Keratinocyte (primary cell): ENCODE results near the gene MTMR11. TPM values are rescaled to one million over a fixed set of nuclear protein-coding genes. Genes with fewer than 3 reads are reported as not detected.

Experiments used
- DNase-seq: peaks from one replicate; pipeline ENCODE4 v3.0.0-alpha.2; 2011; ENCODE audit warnings: low read depth, missing footprints, low spot score
- FAIRE-seq: peaks from 2 replicates; lab custom pipeline; 2011; peaks lifted over from hg19 to GRCh38; lab: Jason Lieb, UNC
- H2AFZ ChIP-seq: 2 replicates; pipeline ENCODE4 v1.6.0; 2012; ENCODE audit warnings: low read length, control low read depth, inconsistent platforms; ENCODE audit not compliant: control insufficient read depth
- H3K27ac ChIP-seq: 2 replicates; pipeline ENCODE4 v1.5.1; 2011; ENCODE audit warnings: low read length; ENCODE audit not compliant: control insufficient read depth, insufficient read depth
- H3K27me3 ChIP-seq: 3 replicates; pipeline ENCODE4 v1.6.0; 2011; ENCODE audit warnings: low read length; ENCODE audit not compliant: control insufficient read depth, insufficient read depth; ENCODE audit errors: extremely low read depth
- H3K36me3 ChIP-seq, 2 experiments: 2 replicates in 1 of 2; 3 replicates in 1 of 2; pipeline ENCODE4 v1.5.1; 2011; ENCODE audit warnings: low read length in 2 of 2, mild to moderate bottlenecking in 1 of 2; ENCODE audit not compliant: control insufficient read depth in 2 of 2, insufficient read depth in 2 of 2; ENCODE audit errors: extremely low read depth in 1 of 2
- H3K4me1 ChIP-seq: 3 replicates; pipeline ENCODE4 v1.5.1; 2011; ENCODE audit warnings: low read length; ENCODE audit not compliant: control insufficient read depth, insufficient read depth; ENCODE audit errors: extremely low read depth
- H3K4me2 ChIP-seq: 3 replicates; pipeline ENCODE4 v1.6.0; 2011; ENCODE audit warnings: low read depth, low read length; ENCODE audit not compliant: control insufficient read depth, insufficient read depth; ENCODE audit errors: extremely low read depth
- H3K4me3 ChIP-seq, 3 experiments: fragments of 200-600 bp in 1 of 3; sonication (generic) in 1 of 3; 2 replicates in 2 of 3; 3 replicates in 1 of 3; pipeline ENCODE4 v1.5.1; 2011 to 2016; ENCODE audit warnings: low read length in 3 of 3, mild to moderate bottlenecking in 3 of 3, control low read depth in 2 of 3, inconsistent platforms in 1 of 3, low read depth in 1 of 3, mixed read lengths in 1 of 3, mixed run types in 1 of 3, moderate library complexity in 1 of 3; ENCODE audit not compliant: control insufficient read depth in 2 of 3, insufficient read depth in 2 of 3; ENCODE audit errors: extremely low read depth in 1 of 3
- H3K79me2 ChIP-seq: 2 replicates; pipeline ENCODE4 v1.6.0; 2012; ENCODE audit warnings: low read length; ENCODE audit not compliant: control insufficient read depth, insufficient read depth
- H3K9ac ChIP-seq: 3 replicates; pipeline ENCODE4 v1.6.0; 2011; ENCODE audit warnings: low read length; ENCODE audit not compliant: control insufficient read depth, insufficient read depth; ENCODE audit errors: extremely low read depth
- H3K9me1 ChIP-seq: 3 replicates; pipeline ENCODE4 v1.6.0; 2011; ENCODE audit warnings: low read length; ENCODE audit not compliant: control insufficient read depth, insufficient read depth; ENCODE audit errors: extremely low read depth
- H3K9me3 ChIP-seq: 2 replicates; pipeline ENCODE4 v1.5.1; 2012; ENCODE audit warnings: low read depth, low read length; ENCODE audit not compliant: control insufficient read depth
- H4K20me1 ChIP-seq: 3 replicates; pipeline ENCODE4 v1.6.0; 2011; ENCODE audit warnings: low read length; ENCODE audit not compliant: control insufficient read depth, insufficient read depth; ENCODE audit errors: extremely low read depth
- EZH2 ChIP-seq: IDR thresholded peaks from one replicate; pipeline ENCODE4 v1.6.1; 2012; ENCODE audit warnings: inconsistent platforms, mild to moderate bottlenecking, low read length, moderate library complexity
- dilution Hi-C: fragments of 300-500 bp; cut with MboI; formaldehyde crosslinking; loops from one replicate; pipeline ENCODE4 v1.7.0; 2020; ENCODE audit warnings: low sequenced_read_pairs; ENCODE audit not compliant: extremely low pct_ligation_motif_present
- polyA plus RNA-seq, 5 experiments: library from polyadenylated mRNA; depleted of rRNA in 3 of 5; stranded (reverse) in 3 of 5; stranded (forward) in 1 of 5; unstranded in 1 of 5; fragments of >200 nt; gene quantifications; 1 replicate in 1 of 5; 2 replicates in 3 of 5; 3 replicates in 1 of 5; pipeline versions ENCODE4 v1.2.1 to v1.2.3, GENCODE V29; 2011 to 2012; ENCODE audit warnings: missing spikeins in 2 of 5, low read depth in 1 of 5, low replicate concordance in 1 of 5
- TF ChIP-seq, protein P1 (sequence below), 3 experiments: IDR thresholded peaks in 1 of 3; conservative IDR thresholded peaks in 1 of 3; optimal IDR thresholded peaks in 1 of 3; 2 replicates in 2 of 3; 3 replicates in 1 of 3; pipeline versions ENCODE3 to v1.5.1; 2011; ENCODE audit warnings: low read length in 3 of 3, mild to moderate bottlenecking in 3 of 3, moderate library complexity in 2 of 3, control low read depth in 1 of 3, inconsistent platforms in 1 of 3; ENCODE audit not compliant: insufficient read depth in 2 of 3; ENCODE audit errors: extremely low read depth in 1 of 3

The MTMR11 gene
- polyA plus RNA-seq, 1 donor (not counting 4 experiments of a cell fraction or from before 2014, with no cell fraction given), result 11.8 TPM

- DNase-seq, result no peak
- H3K4me2 ChIP-seq, result peak overlapping the region; percentile 100
- peak overlapping the region; percentile 53 to 89 (median 87) for H3K4me3 ChIP-seq
- no peak for FAIRE-seq
- no peak overlapping the region for H2AFZ ChIP-seq
- H4K20me1 ChIP-seq, result no peaks in the 10 kb centered on the region
- no peaks in the 10 kb centered on the region for H3K9me1 ChIP-seq
- dilution Hi-C loops, result no loop called here
- H3K36me3 ChIP-seq, result no peaks in the 10 kb centered on the region
- no peaks in the 10 kb centered on the region for H3K9me3 ChIP-seq
- no peaks in the 10 kb centered on the region for H3K79me2 ChIP-seq
- no peak for TF ChIP-seq EZH2
- TF ChIP-seq, protein P1, sequence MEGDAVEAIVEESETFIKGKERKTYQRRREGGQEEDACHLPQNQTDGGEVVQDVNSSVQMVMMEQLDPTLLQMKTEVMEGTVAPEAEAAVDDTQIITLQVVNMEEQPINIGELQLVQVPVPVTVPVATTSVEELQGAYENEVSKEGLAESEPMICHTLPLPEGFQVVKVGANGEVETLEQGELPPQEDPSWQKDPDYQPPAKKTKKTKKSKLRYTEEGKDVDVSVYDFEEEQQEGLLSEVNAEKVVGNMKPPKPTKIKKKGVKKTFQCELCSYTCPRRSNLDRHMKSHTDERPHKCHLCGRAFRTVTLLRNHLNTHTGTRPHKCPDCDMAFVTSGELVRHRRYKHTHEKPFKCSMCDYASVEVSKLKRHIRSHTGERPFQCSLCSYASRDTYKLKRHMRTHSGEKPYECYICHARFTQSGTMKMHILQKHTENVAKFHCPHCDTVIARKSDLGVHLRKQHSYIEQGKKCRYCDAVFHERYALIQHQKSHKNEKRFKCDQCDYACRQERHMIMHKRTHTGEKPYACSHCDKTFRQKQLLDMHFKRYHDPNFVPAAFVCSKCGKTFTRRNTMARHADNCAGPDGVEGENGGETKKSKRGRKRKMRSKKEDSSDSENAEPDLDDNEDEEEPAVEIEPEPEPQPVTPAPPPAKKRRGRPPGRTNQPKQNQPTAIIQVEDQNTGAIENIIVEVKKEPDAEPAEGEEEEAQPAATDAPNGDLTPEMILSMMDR (optimal IDR thresholded peaks at IDR 0.05 in 1 of 3, IDR thresholded peaks at IDR 0.05 in 1 of 3, conservative IDR thresholded peaks at IDR 0.05 in 1 of 3; ENCODE audit: extremely low read depth in 1 of 3, insufficient read depth in 2 of 3, low read length in 3 of 3), result no peak
- H3K27me3 ChIP-seq, result no peaks in the 10 kb centered on the region
- peaks cover 20% of the 10 kb centered on the region for H3K4me1 ChIP-seq
- H3K27ac ChIP-seq, result peak overlapping the region; percentile 98
- H3K9ac ChIP-seq, result peak overlapping the region; percentile 92
Observed at GRCh38 chr1:149885339-149886120, 51.1 kb downstream of the MTMR11 start.

DNA sequence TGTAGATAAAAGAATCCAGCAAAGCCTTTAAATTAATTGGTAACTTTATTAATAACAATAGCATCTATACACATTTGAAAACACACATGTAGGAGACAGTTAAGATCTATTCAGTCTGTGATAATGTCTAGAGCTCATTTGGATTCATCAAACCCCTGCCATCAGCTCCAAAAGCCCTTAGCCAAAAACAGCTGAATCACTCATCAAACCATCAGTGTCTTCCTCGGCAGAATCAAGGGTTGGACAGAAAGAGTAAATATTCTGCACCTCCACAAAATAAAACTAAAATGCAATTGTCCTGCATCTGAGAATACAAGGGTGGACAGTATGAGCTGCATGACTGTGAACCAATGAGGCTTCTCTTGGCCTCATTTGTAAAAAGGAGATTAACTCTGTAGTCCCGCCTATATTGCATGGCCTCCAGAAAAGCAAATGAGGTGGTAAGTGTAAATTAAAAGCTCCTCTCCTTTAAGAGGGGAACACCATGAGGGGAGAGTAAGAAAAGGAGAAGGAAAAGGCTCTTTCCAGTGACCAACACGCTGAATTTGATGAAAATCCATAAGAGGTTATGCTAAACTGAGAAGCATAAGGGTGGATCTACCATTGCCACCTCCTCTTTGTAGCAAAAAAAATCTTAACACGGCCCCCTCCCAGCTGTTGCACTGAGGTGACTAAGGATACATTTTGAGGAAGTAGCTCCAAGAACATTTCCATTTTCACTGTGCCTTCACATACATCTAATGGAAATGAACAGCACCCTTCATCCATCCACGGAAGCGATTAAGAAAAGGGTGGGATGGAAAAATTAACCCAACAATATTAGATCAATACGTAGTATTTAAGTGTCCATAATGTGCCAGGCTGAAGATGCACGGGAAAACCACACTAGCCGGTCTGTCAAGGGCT is 52.0 kb downstream of the MTMR11 start:
- H4K20me1 ChIP-seq, result no peaks in the 10 kb centered on the region
- H3K4me1 ChIP-seq, result peaks cover 20% of the 10 kb centered on the region
- H3K79me2 ChIP-seq, result no peaks in the 10 kb centered on the region
- H3K9ac ChIP-seq, result peak overlapping the region; percentile 92
- dilution Hi-C loops, result no loop called here
- no peaks in the 10 kb centered on the region for H3K9me1 ChIP-seq
- H3K36me3 ChIP-seq, result no peaks in the 10 kb centered on the region
- no peak for FAIRE-seq
- peak overlapping the region; percentile 53 to 89 (median 87) for H3K4me3 ChIP-seq
- no peaks in the 10 kb centered on the region for H3K27me3 ChIP-seq
- DNase-seq, result no peak
- H2AFZ ChIP-seq, result no peak overlapping the region
- no peak for TF ChIP-seq EZH2
- TF ChIP-seq, protein P1 (optimal IDR thresholded peaks at IDR 0.05 in 1 of 3, IDR thresholded peaks at IDR 0.05 in 1 of 3, conservative IDR thresholded peaks at IDR 0.05 in 1 of 3; ENCODE audit: extremely low read depth in 1 of 3, insufficient read depth in 2 of 3, low read length in 3 of 3), result no peak
- peak overlapping the region; percentile 98 for H3K27ac ChIP-seq
- H3K4me2 ChIP-seq, result peak overlapping the region; percentile 100
- no peaks in the 10 kb centered on the region for H3K9me3 ChIP-seq
